Muscle layer of colon (tissue), 2 donors: ENCODE data around the gene CUTC.
"Not testable (repeated sequence)": the region's sequence is repeated elsewhere in the genome, so short reads cannot be mapped to it uniquely, and the experiment has no call there.

Source experiments
- H3K27ac ChIP-seq: one replicate; pipeline ENCODE4 v1.7.0; 2013; ENCODE audit warnings: low read depth, mild to moderate bottlenecking, low read length, moderate library complexity
- H3K27me3 ChIP-seq, 2 donors: one replicate each; pipeline ENCODE4 v1.7.0; 2013; ENCODE audit warnings: low read length in 2 of 2, mild to moderate bottlenecking in 2 of 2; ENCODE audit not compliant: insufficient read depth in 2 of 2, control insufficient read depth in 1 of 2
- H3K36me3 ChIP-seq: one replicate; pipeline ENCODE4 v1.7.0; 2013; ENCODE audit warnings: mild to moderate bottlenecking, low read length; ENCODE audit not compliant: insufficient read depth
- H3K4me1 ChIP-seq: one replicate; pipeline ENCODE4 v1.7.0; 2013; ENCODE audit warnings: mild to moderate bottlenecking, low read length; ENCODE audit not compliant: insufficient read depth
- H3K4me3 ChIP-seq, 2 donors: one replicate each; pipeline ENCODE4 v1.7.0; 2013; ENCODE audit warnings: low read length in 2 of 2, low read depth in 1 of 2, mild to moderate bottlenecking in 1 of 2, moderate library complexity in 1 of 2
- H3K9ac ChIP-seq: one replicate; pipeline ENCODE4 v1.7.0; 2013; ENCODE audit warnings: low read length
- H3K9me3 ChIP-seq: one replicate; pipeline ENCODE4 v1.7.0; 2013; ENCODE audit warnings: mild to moderate bottlenecking, low read length
- donor health status: abdominal sarcoma.
- donor health status: Adenocarcinoma of cecum.

Gene CUTC

DNA sequence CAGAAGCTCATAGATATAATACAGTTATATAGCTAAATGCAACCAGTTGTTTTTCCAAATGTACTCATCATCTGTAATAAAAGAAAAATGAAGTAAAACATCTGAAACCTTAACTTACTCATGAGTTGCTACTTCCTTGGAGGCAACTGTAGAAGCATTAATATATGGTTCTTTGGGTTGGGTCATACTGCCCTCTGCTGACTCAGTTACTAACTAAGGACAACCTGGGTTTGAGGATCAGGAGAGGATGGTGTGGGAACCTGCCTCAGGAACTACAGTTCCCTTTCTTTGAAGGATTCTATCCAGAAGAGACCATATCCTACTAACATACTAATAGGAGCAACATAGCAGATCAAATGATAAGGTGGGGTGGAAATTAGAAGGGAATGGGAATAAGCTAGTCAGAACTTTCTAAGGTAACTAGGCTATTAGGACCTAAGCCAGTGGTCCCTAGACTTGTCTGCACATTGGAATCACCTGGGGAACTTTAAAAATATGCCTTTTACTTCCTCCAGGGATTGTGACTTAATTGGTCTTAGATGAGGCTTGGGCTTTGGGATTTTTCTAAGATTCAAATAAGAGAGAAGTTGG is 20.8 kb upstream of the CUTC start:
- Histone ChIP-seq H3K36me3 (peaks cover 6% of the 10 kb centered on the region), H3K4me3 (no peak overlapping the region), H3K27me3 (no peaks in the 10 kb centered on the region), H3K9ac (no peak overlapping the region), H3K4me1 (peaks cover 29% of the 10 kb centered on the region), H3K9me3 (no peaks in the 10 kb centered on the region), H3K27ac (no peak overlapping the region)

DNA sequence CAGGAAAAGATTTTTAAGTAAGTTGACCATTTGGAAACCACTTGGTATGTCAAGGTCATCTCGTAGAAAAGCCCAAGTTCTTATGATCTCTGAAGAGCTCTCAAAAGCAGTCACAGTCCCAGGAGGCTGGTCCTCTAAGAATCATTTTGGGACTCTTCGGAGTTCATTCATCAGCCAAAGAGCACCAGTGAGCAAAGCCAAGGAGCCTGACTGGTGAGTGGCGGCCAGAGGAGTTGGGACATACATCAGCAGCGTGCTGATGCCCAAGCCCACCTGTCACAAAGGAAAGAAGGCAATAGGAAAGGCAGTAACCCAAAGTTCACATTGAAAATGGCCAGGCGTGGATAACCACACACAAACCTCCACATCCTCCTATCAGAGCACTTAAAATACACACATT is 17.6 kb upstream of the CUTC start:
- no peaks in the 10 kb centered on the region for H3K9me3 ChIP-seq
- no peak overlapping the region for H3K27ac ChIP-seq
- peaks cover 33% of the 10 kb centered on the region for H3K36me3 ChIP-seq
- H3K27me3 ChIP-seq, result no peaks in the 10 kb centered on the region
- no peak overlapping the region for H3K9ac ChIP-seq
- peaks cover 10% of the 10 kb centered on the region for H3K4me1 ChIP-seq
- no peak overlapping the region for H3K4me3 ChIP-seq

DNA sequence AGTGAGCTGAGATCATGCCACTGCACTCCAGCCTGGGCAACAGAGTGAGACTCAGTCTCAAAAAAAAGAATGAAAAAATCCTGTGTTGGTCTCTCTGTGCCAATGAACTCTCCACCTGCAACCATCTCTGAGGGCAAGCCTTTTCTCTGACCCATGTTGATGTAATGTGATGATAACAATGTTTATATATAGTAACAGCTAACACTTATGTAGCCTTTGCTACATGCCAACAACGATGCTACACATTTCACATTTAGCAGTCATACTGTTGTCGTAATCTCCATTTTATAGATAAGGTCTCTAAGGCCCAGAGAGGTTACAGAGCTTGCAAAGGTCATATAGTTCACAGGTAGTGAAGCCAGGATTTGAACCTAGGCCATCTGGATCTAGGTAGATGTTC is 11.6 kb upstream of the CUTC start:
- Histone ChIP-seq H3K27ac (no peak overlapping the region), H3K9me3 (no peaks in the 10 kb centered on the region), H3K4me3 (no peak overlapping the region), H3K4me1 (no peaks in the 10 kb centered on the region), H3K36me3 (peaks cover 56% of the 10 kb centered on the region), H3K9ac (no peak overlapping the region), H3K27me3 (no peaks in the 10 kb centered on the region)

DNA sequence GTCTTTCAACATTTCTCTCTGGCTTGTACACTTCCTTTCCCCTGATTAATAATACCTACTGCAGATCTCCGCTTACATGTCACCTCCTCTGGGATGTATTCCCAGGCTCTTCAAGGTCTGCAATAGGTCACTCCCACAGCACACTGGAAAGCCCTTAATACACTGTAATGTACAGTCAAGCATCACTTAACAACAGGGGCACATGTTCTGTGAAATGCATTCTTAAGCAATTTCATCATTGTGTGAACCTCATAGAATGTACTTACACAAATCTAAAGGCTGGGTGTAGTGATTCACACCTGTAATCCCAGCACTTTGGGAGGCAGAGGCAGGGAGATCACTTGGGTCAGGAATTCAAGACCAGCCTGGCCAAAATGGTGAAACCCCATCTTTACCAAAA is 2.0 kb upstream of the CUTC start:
- no peak overlapping the region for H3K4me3 ChIP-seq
- H3K36me3 ChIP-seq, result peaks cover 24% of the 10 kb centered on the region
- H3K9me3 ChIP-seq, result no peaks in the 10 kb centered on the region
- H3K4me1 ChIP-seq, result peaks cover 16% of the 10 kb centered on the region
- no peak overlapping the region for H3K27ac ChIP-seq
- H3K9ac ChIP-seq, result no peak overlapping the region
- H3K27me3 ChIP-seq, result no peaks in the 10 kb centered on the region

DNA sequence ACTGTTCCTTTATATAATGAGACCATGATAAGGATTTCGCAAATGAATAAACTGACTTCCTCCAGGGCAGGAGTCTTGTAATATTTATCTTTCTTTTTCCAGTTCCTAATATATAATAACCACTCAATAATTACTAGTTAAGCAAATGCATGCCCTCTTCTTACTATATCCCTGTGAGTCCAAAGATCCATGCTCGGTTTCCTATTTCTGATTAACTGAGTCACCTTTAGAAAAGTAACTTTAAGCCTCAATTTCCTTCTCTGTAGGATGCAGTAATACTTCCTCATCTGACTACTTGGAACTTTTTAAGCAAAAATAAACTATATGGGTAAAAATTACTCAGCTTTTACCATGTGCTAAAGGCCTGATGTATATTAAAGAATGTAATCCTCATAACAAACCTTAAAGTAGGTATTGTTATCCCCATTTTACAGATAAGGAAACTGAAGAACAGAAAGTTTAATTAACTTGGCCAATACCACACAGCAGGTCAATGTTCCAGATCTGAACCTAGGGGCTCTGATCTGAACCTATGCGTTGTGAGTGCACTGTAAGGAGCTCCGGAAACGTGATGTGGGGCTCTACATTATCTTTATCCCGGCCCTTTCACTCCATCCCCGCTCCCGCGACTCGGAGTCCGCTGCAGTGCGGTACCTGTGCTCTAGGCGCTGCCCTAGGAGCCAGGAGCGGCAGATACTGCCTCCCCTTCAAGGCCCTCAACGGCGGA is 565 bp upstream of the CUTC start:
- Histone ChIP-seq H3K27ac (peak overlapping the region; percentile 94), H3K36me3 (peaks cover 17% of the 10 kb centered on the region), H3K4me3 (peak overlapping the region; percentile 70 to 74), H3K9me3 (no peaks in the 10 kb centered on the region), H3K4me1 (peaks cover 16% of the 10 kb centered on the region), H3K27me3 (no peaks in the 10 kb centered on the region), H3K9ac (peak overlapping the region; percentile 76)

DNA sequence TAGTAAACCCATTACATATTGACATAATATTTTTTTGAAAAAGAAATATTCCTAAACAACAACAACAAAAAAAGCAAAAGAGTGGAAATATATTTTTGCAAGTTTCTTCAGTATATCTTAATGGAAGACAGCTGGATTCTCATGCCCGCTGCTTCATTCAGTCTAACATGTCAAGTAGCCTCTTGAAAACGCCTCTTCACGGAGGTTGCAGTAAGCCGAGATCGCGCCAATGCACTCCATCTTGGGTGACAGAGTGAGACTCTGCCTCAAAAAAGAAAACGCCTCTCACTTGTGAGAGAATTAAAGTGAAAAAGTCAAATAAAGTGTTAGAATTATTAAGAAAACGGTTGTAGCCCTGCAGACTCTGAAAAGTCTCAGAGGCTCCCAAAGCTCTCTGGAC is 1.3 kb downstream of the CUTC start:
- Histone ChIP-seq H3K9me3 (no peaks in the 10 kb centered on the region), H3K36me3 (peaks cover 20% of the 10 kb centered on the region), H3K27ac (no peak overlapping the region), H3K27me3 (no peaks in the 10 kb centered on the region), H3K4me3 (no peak overlapping the region), H3K9ac (no peak overlapping the region), H3K4me1 (peaks cover 16% of the 10 kb centered on the region)

DNA sequence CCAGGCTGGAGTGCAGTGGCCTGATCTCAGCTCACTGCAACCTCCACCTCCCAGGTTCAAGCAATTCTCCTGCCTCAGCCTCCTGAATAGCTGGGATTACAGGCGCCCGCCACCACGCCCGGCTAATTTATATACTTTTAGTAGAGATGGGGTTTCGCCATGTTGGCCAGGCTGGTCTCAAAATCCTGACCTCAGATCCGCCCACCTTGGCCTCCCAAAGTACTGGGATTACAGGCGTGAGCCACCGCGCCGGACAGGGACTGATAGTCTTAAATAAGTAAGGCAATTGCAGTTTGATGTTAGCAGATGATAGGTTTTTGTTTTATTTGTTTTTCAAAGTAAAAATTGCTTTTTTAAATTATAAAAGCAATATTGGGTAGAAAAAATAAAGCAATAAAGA is 2.1 kb downstream of the CUTC start:
- H3K27ac ChIP-seq, H3K27me3 ChIP-seq, H3K9me3 ChIP-seq, H3K9ac ChIP-seq, H3K4me3 ChIP-seq: not testable (repeated sequence)
- H3K4me1 ChIP-seq, result peaks cover 16% of the 10 kb centered on the region
- H3K36me3 ChIP-seq, result peaks cover 22% of the 10 kb centered on the region

DNA sequence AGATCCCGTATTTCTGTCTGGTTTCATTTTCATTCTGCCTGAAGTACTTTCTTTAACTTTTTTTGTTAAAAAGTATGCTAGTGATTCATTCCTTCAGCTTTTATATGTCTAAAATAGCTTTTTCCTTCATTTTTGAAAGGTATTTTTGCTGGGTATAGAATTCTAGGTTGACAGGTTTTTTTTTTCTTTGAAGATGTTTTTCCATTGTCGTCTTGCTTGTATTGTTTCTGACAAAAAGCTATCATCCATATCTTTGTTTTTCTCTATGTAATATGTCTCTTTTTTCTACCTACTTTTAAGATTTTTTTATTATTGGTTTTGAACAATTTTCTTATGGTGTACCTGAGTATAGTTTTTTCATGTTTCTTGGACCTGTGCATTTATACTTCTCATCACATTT is 8.2 kb downstream of the CUTC start:
- H3K9me3 ChIP-seq, result peaks cover 5% of the 10 kb centered on the region
- H3K27ac ChIP-seq, result no peak overlapping the region
- peaks cover 6% of the 10 kb centered on the region for H3K4me1 ChIP-seq
- peaks cover 67% of the 10 kb centered on the region for H3K36me3 ChIP-seq
- no peak overlapping the region for H3K4me3 ChIP-seq
- H3K27me3 ChIP-seq, result no peaks in the 10 kb centered on the region
- no peak overlapping the region for H3K9ac ChIP-seq

DNA sequence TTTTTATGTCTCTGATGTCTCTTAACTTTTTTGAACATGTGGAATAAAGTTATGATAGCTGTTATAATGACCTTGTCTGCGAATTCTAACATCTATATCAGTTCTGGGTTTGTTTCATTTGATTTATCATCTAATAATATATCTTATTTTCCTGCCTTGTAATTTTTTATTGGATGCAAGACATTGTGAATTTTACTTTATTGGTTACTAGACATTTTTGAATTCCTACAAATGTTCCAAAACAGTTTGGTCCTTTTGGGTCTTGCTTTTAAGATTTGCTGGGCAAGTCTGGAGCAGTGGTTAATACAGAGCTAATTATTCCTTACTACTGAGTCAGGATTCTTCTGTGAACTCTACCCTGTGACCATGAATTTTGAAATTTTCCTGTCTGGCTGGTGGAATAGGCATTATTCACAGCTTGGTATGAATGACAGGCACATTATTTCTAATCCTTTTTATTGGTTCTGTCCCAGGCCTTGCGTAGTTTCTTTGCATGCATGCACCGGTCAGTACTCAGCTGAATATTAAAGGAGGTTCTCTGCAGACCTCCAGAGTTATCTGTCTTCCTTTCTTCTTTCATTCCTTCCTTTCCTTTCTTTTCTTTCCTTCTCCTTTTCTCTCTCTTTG is 9.0 kb downstream of the CUTC start:
- Histone ChIP-seq H3K9me3 (peaks cover 5% of the 10 kb centered on the region), H3K27ac (no peak overlapping the region), H3K9ac (no peak overlapping the region), H3K4me1 (peaks cover 6% of the 10 kb centered on the region), H3K4me3 (no peak overlapping the region), H3K36me3 (peaks cover 71% of the 10 kb centered on the region), H3K27me3 (no peaks in the 10 kb centered on the region)

DNA sequence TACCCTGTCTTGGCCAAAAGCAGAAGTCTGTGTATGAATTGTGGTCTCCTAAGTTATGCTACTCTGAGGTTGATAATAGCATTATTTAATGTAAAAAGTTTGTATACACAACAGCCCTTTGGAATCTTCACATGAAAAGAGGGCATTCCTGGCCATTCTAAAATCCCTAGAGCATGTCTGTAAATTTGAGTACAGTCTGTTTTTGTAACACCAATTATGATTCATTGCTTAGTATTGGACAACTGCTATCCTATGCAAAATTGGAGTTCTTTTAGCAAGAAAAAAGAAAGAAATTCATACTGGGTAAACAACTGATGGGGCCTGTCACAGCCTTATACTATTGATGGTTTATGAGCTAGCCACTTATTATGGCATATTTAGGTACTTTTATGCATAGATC is 10.2 kb downstream of the CUTC start:
- Histone ChIP-seq H3K9ac (no peak overlapping the region), H3K36me3 (peaks cover 65% of the 10 kb centered on the region), H3K9me3 (peaks cover 5% of the 10 kb centered on the region), H3K4me3 (no peak overlapping the region), H3K4me1 (peaks cover 6% of the 10 kb centered on the region), H3K27ac (no peak overlapping the region), H3K27me3 (no peaks in the 10 kb centered on the region)

DNA sequence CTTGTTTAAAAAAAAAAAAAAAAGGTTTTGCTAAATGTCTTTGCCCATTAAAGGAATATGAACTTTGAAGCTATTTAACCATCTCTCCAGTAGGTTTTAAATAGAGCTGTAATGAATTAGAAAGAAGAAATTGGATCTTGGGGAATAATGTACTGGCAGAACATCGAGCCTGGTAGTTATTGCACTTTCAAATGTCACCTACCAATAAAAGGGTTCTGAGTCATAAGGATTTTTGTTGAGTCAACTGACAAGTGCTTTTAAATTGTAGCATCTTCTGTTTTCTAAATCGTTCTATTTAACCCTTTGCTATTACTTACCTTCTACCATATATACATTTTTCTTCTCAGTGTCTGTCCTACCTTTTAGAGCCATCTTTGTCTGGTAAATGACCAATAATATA is 10.7 kb downstream of the CUTC start:
- H3K9me3 ChIP-seq, result peaks cover 5% of the 10 kb centered on the region
- no peaks in the 10 kb centered on the region for H3K27me3 ChIP-seq
- H3K4me1 ChIP-seq, result peaks cover 6% of the 10 kb centered on the region
- H3K9ac ChIP-seq, result no peak overlapping the region
- no peak overlapping the region for H3K27ac ChIP-seq
- peaks cover 65% of the 10 kb centered on the region for H3K36me3 ChIP-seq
- H3K4me3 ChIP-seq, result no peak overlapping the region

DNA sequence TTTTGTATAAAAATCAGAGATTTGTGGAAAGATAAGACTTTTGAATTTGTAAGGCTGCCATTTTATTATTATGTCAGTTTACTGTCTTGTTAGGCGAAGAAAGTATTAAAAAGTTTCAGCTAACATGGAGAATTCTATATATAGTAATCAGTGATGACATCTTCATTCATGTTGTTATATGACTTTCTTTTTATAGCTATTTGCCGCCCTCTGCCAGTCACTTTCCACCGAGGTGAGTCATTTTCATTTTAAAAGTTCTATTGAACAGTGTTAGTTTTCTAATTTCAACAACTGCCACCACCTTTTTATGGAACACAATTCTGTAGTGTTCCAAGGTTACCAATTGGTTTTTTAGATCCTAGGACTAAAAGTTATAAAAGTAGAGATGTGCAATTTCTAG is 11.8 kb downstream of the CUTC start:
- H3K9me3 ChIP-seq, result peaks cover 5% of the 10 kb centered on the region
- H3K27me3 ChIP-seq, result no peaks in the 10 kb centered on the region
- H3K4me1 ChIP-seq, result peaks cover 6% of the 10 kb centered on the region
- H3K36me3 ChIP-seq, result peaks cover 74% of the 10 kb centered on the region
- H3K27ac ChIP-seq, result no peak overlapping the region
- H3K4me3 ChIP-seq, result no peak overlapping the region
- no peak overlapping the region for H3K9ac ChIP-seq
